Esophagus muscularis mucosa (tissue), 4 donors: ENCODE data around the gene PFDN2. TPM values are rescaled to one million over a fixed set of nuclear protein-coding genes. Genes with fewer than 3 reads are reported as not detected.

Experiments
- DNase-seq: peaks from one replicate; pipeline ENCODE4 v3.0.0-alpha.2; 2017; ENCODE audit errors: extremely low spot score
- H3K27ac ChIP-seq, 4 donors: fragments of 200-600 bp; sonication (generic); replicated peaks in 1 of 4; 1 replicate in 3 of 4; 2 replicates in 1 of 4; pipeline ENCODE4 v1.5.1; 2016 to 2019; ENCODE audit warnings: mild to moderate bottlenecking in 1 of 4
- H3K27me3 ChIP-seq, 4 donors: fragments of 200-600 bp; sonication (generic); one replicate each; pipeline versions ENCODE4 v1.5.1 to v1.6.0; 2016 to 2019
- H3K36me3 ChIP-seq, 4 donors: fragments of 200-600 bp; sonication (generic); one replicate each; pipeline ENCODE4 v1.5.1; 2016 to 2019
- H3K4me1 ChIP-seq, 4 donors: fragments of 200-600 bp; sonication (generic); one replicate each; pipeline ENCODE4 v1.5.1; 2016 to 2019
- H3K4me3 ChIP-seq, 4 donors: fragments of 200-600 bp; sonication (generic); 1 replicate in 2 of 4; 2 replicates in 2 of 4; pipeline ENCODE4 v1.5.1; 2016 to 2019; ENCODE audit warnings: mild to moderate bottlenecking in 4 of 4, moderate library complexity in 1 of 4
- H3K9me3 ChIP-seq, 4 donors: fragments of 200-600 bp; sonication (generic); 1 replicate in 3 of 4; 2 replicates in 1 of 4; pipeline ENCODE4 v1.5.1; 2016 to 2019
- CTCF ChIP-seq, 3 experiments: fragments of 200-600 bp in 2 of 3; fragments of 450-650 bp in 1 of 3; sonication (generic) in 2 of 3; IDR thresholded peaks; one replicate each; pipeline ENCODE4 v1.5.1; 2017 to 2019; ENCODE audit warnings: antibody characterized with exemption in 3 of 3, mild to moderate bottlenecking in 2 of 3, moderate library complexity in 1 of 3
- EP300 ChIP-seq: sonication (generic); formaldehyde crosslinking; IDR thresholded peaks from one replicate; pipeline ENCODE4 v1.6.1; 2017; ENCODE audit warnings: antibody characterized with exemption
- POLR2A ChIP-seq: fragments of 450-650 bp; IDR thresholded peaks from one replicate; pipeline ENCODE4 v1.6.1; 2017; ENCODE audit warnings: antibody characterized with exemption, moderate library complexity, mild to moderate bottlenecking, low read depth
- POLR2AphosphoS5 ChIP-seq, 2 donors: sonication (generic); formaldehyde crosslinking; IDR thresholded peaks; one replicate each; pipeline ENCODE4 v1.6.1; 2017; ENCODE audit warnings: antibody characterized with exemption in 2 of 2
- WGBS: methylation state at CpG from one replicate; pipeline ENCODE4 v1.1.5; 2018; 5-methylcytosine and 5-hydroxymethylcytosine counted together
- intact Hi-C: fragments of 100-400 bp; cut with DNase I; formaldehyde crosslinking; loops from one replicate; pipeline ENCODE4 v1.15.1; 2023
- total RNA-seq, 4 donors: library from RNA; depleted of rRNA; stranded (reverse); fragments of >200 nt; gene quantifications; one replicate each; pipeline versions ENCODE4 v1.1.0 to v1.2.1, GENCODE V29; 2016

PFDN2 gene
- total RNA-seq, 4 donors from 2014 or later = 19.5 to 52.0 (median 40.5) TPM

DNA sequence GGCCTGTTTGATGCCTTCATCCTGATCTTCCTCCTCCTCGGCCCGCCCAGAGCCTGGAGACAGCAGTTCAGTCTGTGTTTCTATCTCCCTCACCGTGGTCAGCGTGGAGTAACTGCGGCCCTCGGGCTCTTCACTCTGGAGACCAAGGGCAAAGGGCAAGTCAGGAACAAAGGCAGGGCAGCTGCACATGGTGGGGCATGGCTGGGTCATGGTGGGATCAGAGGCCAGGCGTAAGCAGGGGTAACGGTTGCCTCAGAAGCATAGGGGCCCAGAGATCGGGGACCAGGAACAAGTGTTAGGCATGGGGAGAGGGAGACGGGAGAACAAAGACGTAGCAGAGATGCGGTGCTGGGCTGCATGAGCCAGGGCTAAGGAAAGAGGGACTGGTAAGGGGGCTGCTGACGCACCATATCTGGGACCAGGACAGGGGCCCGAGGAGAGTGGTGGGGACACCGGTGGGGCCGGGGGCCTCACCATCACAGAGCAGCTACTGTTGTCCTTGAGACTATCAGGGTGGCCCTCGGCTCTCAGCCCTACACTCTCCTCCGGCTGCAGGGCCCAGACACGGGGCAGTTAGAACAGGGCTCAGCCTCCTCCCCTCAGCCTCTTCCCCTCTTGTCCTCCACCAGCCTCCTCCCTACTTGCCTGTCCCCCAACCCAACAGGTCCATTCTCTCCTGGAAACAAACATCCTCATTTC is 44.9 kb downstream of the PFDN2 start:
- peaks cover 0 to 5% (median 0%) of the 10 kb centered on the region in 4 donors for H3K27me3 ChIP-seq
- H3K27ac ChIP-seq = no peak overlapping the region
- intact Hi-C loops = no loop called here
- no peaks in the 10 kb centered on the region for H3K4me1 ChIP-seq
- H3K4me3 ChIP-seq = no peak overlapping the region
- H3K9me3 ChIP-seq = no peaks in the 10 kb centered on the region
- TF ChIP-seq POLR2AphosphoS5 (IDR thresholded peaks at IDR 0.05) (no peak), POLR2A (no peak), EP300 (no peak), CTCF (IDR thresholded peaks at IDR 0.05) (no peak)
- no peaks in the 10 kb centered on the region for H3K36me3 ChIP-seq
- DNase-seq = no peak
- 83% methylated on average over 19 of the region's 19 CpGs for WGBS

- TF ChIP-seq EP300 = no peak
- TF ChIP-seq CTCF (IDR thresholded peaks at IDR 0.05) = peak; percentile 25 to 46 (median 27)
- DNase-seq = no peak
- intact Hi-C loops = no loop called here
- H3K4me1 ChIP-seq = no peaks in the 10 kb centered on the region
- peaks cover 0 to 5% (median 0%) of the 10 kb centered on the region in 4 donors for H3K27me3 ChIP-seq
- H3K4me3 ChIP-seq = no peak overlapping the region
- H3K36me3 ChIP-seq = no peaks in the 10 kb centered on the region
- H3K9me3 ChIP-seq = no peaks in the 10 kb centered on the region
- no peak overlapping the region for H3K27ac ChIP-seq
- 72% methylated on average over 9 of the region's 9 CpGs for WGBS
These were observed 45.9 kb downstream of the PFDN2 start for GRCh38 chr1:161071886-161072371.

DNA sequence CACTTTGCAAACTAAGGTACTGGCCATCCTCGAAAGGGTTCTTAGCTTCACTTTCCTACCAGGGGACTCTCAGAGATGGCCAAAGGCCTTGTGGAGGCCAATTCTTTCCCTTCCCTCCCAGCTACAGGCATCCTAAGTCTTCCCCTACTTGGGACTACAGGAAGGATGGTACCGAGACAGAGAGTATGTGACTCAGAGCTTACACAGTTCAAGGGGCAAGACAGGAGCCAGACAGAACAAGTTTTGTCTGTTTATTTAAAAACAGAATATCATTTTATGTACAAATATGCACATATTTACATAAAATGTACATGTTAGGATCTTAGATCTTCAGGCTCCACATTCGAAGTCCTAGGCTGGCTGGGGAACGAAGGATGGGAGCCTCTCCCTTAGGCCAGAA is 47.1 kb downstream of the PFDN2 start:
- 94% methylated on average over 4 of the region's 4 CpGs for WGBS

DNA sequence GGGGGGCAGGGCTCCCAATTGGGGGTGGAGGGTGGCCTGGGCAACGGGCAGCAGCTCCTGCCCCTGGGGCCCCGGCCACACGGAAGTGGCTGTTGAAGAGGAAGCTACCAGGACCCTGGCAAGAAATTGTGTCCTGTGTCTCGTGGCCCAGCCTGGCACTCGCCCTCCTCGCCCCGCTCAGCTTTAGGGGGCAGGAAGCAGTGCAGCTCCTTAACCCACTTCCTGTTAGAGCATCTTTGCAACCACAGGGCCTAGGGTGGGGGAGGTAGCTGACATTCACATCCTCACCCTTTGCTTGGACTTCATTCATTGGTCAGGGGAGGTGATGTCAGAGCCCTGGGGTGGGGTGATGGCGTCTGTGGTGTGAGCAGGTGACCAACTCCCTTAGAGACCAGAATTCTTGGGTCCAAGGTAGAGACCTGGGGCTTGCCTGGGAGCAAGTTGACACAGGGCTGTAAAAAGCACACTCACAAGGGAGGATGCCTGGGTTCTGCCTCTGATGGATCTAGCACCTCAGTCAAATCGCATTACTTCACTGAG is 48.0 kb downstream of the PFDN2 start, which contains the start of gene ARHGAP30:
Gene ARHGAP30 (minus strand): TSS at position 161 of the 540 bp plus-strand sequence. CDS start 267 bp downstream, outside the sequence.
- Histone ChIP-seq H3K4me3 (peak within 1 kb of the TSS; percentile 38 to 53 (median 40)), H3K9me3 (no peaks in the 10 kb centered on the region), H3K36me3 (no peaks in the 10 kb centered on the region), H3K27me3 (peaks cover 0 to 20% (median 0%) of the 10 kb centered on the region in 4 donors), H3K27ac (peak within 1 kb of the TSS; percentile 31 to 58 (median 54)), H3K4me1 (no peaks in the 10 kb centered on the region)
- no peak for DNase-seq
- TF ChIP-seq POLR2AphosphoS5 (IDR thresholded peaks at IDR 0.05) (peak; percentile 28 to 38), CTCF (IDR thresholded peaks at IDR 0.05) (no peak)
- 76% methylated on average over 9 of the region's 9 CpGs for WGBS
- intact Hi-C loops = no loop called here

More for the DNA sequence above, 47.1 kb downstream of the PFDN2 start:
- no peaks in the 10 kb centered on the region for H3K36me3 ChIP-seq
- H3K9me3 ChIP-seq = no peaks in the 10 kb centered on the region
- intact Hi-C loops = no loop called here
- no peak for DNase-seq
- peaks cover 0 to 11% (median 0%) of the 10 kb centered on the region in 4 donors for H3K27me3 ChIP-seq
- H3K27ac ChIP-seq = no peak overlapping the region
- H3K4me1 ChIP-seq = no peaks in the 10 kb centered on the region
- TF ChIP-seq EP300 (no peak), POLR2AphosphoS5 (IDR thresholded peaks at IDR 0.05) (no peak), POLR2A (no peak), CTCF (IDR thresholded peaks at IDR 0.05) (no peak)
- H3K4me3 ChIP-seq = no peak overlapping the region
